HG02571 (cell line): ENCODE data around the gene VDAC1.
A peak's percentile ranks its signal among the peaks of the same experiment; 100 is the strongest.

Source experiments
- ATAC-seq: cut with Tn5 transposase; IDR thresholded peaks from one replicate; pipeline ENCODE4 v1.9.1; 2021; ENCODE audit warnings: mild to moderate bottlenecking, moderate library complexity; ENCODE audit not compliant: unreplicated experiment

The VDAC1 gene

GRCh38 chr5:134025786-134026185 lies 21.0 kb upstream of the VDAC1 start:
- ATAC-seq = no peak

DNA sequence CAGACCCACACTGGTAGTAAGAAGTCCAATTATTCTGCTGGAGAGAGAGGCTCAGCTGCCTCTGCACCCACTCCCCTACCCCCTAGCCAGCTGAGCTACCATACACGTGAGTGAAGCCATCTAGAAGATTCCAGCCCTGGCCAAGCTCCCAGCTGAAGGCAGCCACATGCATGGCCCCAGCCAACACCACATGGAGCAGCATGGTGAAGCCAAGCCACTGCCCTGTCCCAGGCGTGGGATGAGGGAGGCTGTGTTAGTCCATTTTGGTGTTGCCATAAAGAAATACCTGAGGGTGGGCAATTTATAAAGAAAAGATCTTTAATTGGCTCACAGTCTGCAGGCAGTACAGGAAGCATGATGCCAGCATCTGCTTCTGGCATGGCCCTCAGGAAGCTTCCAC lies 20.0 kb upstream of the VDAC1 start:
- no peak for ATAC-seq

GRCh38 chr5:134022333-134022732 lies 17.6 kb upstream of the VDAC1 start:
- no peak for ATAC-seq

GRCh38 chr5:134020188-134020587 lies 15.4 kb upstream of the VDAC1 start:
- ATAC-seq = no peak

DNA sequence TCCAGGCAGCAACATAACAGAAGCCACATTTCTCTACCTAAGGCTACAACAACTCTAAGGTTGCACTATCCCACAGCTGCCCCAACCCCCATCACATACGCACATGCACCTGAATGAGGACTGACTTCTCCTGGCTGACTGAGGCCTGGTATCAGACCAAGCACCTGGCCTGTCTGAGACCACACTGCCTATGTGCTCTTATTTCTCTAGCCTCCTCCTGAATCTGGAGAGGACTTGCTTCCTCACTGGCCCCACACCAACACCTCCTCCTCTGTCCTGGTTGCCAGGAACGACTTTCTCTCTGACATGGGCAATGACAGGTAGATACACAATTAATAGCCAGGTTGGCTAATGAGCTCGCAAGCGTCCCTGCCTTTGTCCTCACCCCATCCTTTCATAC lies 14.9 kb upstream of the VDAC1 start:
- ATAC-seq = no peak

GRCh38 chr5:134018986-134019316 lies 14.2 kb upstream of the VDAC1 start:
- ATAC-seq = no peak

DNA sequence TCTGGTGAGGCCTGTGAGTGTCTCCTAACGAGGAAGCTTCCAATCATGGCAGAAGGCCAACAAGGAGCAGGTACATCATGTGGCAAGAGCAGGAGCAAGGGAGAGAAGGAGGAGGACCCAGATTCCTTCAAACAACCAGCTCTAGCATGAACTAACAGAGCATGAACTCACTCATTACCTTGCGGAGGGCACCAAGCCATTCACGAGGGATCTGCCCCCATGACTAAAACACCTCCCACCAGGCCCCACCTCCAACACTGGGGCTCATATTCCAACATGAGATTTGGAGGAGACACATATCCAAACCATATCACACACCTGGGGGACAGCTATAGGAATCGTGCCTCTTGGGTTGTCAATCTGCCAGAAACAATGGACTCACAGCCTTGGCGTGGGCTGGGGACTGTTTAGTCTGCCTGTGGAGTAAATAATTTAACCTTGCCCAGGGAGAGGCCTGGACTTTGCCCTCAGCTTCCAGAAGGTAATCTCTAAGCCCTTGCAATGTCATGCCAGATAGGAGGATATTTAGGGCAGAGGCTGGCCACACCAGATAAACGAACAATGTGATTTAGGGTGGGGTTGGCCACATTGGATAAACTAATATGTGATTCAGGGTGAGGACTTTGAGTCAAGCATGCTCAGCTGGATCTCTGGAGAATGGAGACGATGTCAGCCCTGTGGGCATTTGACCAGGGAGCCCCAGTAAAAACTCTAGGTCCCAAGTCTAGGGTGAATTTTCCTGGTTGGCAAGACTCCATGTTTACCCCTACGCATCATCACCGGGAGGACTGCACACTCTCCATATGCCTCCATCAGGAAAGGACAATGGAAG lies 13.6 kb upstream of the VDAC1 start:
- ATAC-seq = no peak

GRCh38 chr5:134008266-134008749 lies 3.5 kb upstream of the VDAC1 start:
- ATAC-seq = no peak

DNA sequence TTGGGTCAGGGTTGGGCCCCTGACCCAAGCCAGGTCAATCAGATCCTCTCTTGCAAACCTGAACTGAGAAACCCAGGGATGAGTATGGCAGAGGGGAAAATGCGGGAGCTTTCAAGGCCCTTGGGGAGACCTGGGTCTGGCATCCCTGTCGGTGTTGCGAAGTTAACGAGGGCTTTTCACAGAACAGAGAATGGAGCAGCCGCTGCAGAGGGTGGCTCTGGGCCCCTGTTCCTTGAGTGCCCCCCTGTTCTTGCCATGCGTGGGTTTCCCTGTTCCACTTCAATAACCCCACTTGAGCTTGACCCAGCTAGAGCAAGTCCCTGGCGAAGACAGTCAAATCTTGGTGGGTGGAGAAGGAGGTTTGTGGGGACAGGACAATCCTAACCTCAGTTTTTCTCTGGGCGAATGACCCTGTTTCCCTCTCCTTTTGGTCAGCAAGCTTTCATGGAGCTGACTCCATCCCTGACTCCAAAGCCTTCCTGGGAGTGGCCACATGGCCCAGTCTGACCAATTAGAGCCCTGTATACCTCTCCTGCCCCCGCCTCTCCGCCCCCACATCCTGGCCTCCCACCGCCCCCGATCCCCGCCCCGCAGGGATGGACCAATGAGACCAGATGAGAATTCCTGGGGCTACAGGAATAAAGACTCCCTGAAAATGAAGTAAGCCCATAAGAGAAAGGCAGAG lies 2.9 kb upstream of the VDAC1 start:
- ATAC-seq = no peak

DNA sequence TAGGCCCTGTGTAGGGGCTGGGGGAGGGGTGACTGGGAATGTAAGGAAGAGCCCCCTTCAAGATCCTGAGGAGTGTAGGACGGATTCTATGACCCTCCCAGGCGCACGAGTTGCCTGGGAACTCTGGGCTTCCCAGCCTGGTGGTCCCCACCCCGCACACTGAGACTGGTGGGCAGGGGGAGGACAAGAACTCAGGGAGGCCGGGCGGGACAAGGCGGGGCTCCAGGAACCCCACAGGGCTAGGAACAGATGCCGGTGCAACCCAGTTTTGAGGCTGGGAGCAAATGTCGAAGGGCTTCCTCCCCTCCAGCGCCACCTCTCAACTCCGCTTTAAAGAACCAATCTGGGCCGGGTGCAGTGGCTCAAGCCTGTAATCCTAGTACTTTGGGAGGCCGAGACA lies 1.3 kb upstream of the VDAC1 start:
- no peak for ATAC-seq

DNA sequence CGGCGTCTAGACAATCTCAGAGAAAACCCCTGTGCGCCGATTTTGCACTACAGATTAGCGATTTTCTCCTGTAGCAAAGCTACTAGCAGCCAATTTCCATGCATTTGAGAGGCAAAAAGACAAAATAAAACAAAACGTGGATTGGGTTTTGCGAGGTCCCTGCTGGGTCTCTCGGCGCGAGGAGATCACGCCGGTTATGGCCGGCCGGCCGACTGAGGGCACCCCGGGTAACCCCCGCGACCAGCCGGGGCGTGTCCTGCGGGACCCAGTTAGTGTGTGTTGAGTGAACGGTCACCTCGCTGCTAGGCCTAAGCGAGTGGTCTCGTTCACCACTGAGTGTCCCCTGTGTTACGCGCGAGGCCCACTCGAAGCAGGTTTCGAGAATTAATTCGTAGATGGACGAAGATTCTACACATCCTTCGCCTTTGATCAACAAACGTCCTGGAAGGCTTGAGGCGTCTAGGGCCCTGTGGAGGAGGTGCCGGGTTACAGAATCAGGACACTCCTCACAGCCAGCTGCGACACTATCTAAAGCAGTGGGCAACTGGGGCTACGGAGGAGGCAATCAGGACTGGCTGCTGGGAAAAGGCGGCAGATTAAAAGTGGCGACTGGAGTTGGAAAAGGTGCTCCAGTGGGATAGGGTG lies 764 bp upstream of the VDAC1 start:
- no peak for ATAC-seq

- peak; percentile 31 for ATAC-seq
These were observed 754 bp downstream of the VDAC1 start for GRCh38 chr5:134003817-134004625.

GRCh38 chr5:134003064-134003816 lies 1.5 kb downstream of the VDAC1 start:
- no peak for ATAC-seq

DNA sequence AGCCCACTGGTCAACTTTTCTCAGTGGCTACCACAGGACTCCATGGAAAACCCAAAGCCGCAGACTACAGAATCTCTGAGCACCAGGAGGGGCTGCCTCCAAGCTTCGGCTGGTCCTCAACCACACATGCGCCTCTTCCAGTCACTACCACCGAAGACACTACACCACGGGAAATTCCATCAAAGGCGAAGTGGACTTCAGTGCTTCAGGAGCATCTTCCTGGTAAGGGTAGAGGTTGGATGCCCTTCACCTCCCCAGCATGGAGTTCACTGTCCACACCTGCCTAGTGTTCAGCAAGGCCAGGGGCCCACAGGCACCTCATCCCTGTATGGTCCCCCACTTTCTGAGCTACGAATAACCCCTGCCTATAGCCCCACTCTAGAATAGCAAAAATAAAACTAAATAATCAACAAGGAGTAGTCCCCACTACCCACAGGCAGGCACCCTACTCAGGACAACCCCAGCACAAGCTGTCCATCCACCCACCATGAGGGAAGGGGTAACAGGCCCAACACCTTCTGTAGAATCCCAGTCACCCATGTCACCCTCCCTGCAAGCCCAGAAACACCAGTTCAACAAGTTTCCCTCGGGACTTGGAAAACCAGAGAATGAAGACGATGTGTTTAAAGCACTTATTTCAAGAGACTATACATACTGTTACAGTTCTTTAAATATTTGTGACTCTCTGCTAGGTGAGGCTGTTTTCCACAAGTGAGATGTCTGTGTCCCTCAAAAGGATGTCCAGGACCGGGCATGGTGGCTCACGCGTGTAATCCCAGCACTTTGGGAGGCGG lies 2.6 kb downstream of the VDAC1 start:
- no peak for ATAC-seq

DNA sequence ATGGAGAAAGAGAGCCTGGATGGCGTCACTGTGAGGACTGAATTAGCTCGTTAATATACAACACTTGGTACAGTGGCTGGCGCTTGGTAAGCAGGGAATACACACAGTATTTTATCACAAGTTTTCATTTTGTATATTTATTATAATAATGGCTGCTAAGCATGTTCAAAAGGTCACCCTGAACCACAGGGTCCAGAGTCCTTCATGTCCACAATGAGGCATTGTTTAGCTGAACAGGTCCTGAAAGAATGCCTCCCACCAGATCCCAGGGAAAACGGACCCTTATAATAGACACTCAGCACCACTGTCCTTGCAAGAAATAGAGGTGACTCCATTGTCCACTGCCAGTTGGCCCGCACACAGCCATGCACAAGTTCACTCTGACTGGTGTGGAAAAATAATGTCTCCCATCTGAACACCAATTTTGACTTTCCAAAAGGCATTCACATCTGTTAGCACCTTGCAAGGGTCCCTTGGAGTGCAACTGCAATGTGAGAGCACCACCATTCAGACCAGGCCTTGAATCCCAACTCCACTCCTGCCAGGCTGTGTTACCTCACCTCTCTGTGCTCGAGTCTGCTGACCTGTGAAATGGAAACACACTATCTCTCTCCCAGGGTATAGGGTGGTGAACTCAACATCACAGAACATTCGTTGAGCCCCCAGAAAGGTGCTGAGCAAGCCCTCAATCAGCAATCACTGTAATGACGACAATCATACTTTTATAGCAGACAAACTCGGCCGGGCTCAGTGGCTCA lies 3.9 kb downstream of the VDAC1 start:
- ATAC-seq = no peak

GRCh38 chr5:134000091-134000511 lies 4.7 kb downstream of the VDAC1 start:
- no peak for ATAC-seq

DNA sequence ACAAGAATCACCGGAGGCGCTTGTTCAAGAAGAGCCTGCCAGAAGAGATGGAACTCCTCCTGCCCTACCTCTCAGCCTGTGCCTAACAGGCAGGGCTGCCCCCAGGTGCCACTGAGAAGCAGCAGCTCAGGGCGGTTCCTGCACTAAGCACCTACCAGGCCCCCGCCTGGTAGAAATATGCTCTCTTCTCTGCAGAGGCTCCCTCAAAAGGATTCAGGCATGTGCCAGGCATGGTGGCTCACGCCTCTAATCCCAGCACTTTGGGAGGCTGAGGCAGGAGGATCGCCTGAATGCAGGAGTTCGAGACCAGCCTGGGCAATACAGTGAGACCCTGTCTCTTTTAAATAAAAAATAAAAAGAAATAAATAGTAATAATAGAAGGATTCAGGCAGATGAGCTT lies 6.0 kb downstream of the VDAC1 start:
- no peak for ATAC-seq

GRCh38 chr5:133998042-133998441 lies 6.7 kb downstream of the VDAC1 start:
- no peak for ATAC-seq
